Fibroblast of peridontal ligament (primary cell): ENCODE results near the gene KIF9.
"Not testable (repeated sequence)": the region's sequence is repeated elsewhere in the genome, so short reads cannot be mapped to it uniquely, and the experiment has no call there.

Experiments
- DNase-seq: peaks from one replicate; pipeline ENCODE4 v3.0.0-alpha.2; 2010; ENCODE audit errors: extremely low read depth

KIF9 gene

GRCh38 chr3:47251689-47252088 is 30.9 kb downstream of the KIF9 start:
- no peak for DNase-seq

GRCh38 chr3:47251085-47251484 is 31.5 kb downstream of the KIF9 start:
- DNase-seq: not testable (repeated sequence)

- DNase-seq: peak; percentile 39
Measured at GRCh38 chr3:47250309-47251060, 32.1 kb downstream of the KIF9 start.

- no peak for DNase-seq
Measured at GRCh38 chr3:47247131-47248064, 35.2 kb downstream of the KIF9 start.

- no peak for DNase-seq
Measured at GRCh38 chr3:47245271-47245670, 37.3 kb downstream of the KIF9 start.

- no peak for DNase-seq
Measured at GRCh38 chr3:47244531-47245100, 38.0 kb downstream of the KIF9 start.

GRCh38 chr3:47243419-47244147 is 39.0 kb downstream of the KIF9 start:
- DNase-seq: no peak

GRCh38 chr3:47239929-47240328 is 42.7 kb downstream of the KIF9 start:
- DNase-seq: no peak

GRCh38 chr3:47238017-47238416 is 44.6 kb downstream of the KIF9 start:
- no peak for DNase-seq

GRCh38 chr3:47228088-47228487 is 54.5 kb downstream of the KIF9 start:
- DNase-seq: no peak

GRCh38 chr3:47227678-47228077 is 54.9 kb downstream of the KIF9 start:
- DNase-seq: peak; percentile 21

GRCh38 chr3:47225310-47225906 is 57.2 kb downstream of the KIF9 start:
- peak; percentile 66 for DNase-seq

- no peak for DNase-seq
Measured at GRCh38 chr3:47223755-47224154, 58.8 kb downstream of the KIF9 start.

GRCh38 chr3:47221798-47222197 is 60.8 kb downstream of the KIF9 start:
- no peak for DNase-seq

- no peak for DNase-seq
Measured at GRCh38 chr3:47210863-47211405, 71.7 kb downstream of the KIF9 start.

- DNase-seq: not testable (repeated sequence)
Measured at GRCh38 chr3:47206022-47206421, 76.6 kb downstream of the KIF9 start.

- no peak for DNase-seq
Measured at GRCh38 chr3:47204875-47205274, 77.7 kb downstream of the KIF9 start.

- no peak for DNase-seq
Measured at GRCh38 chr3:47202542-47202941, 80.1 kb downstream of the KIF9 start.

- no peak for DNase-seq
Measured at GRCh38 chr3:47197287-47197686, 85.3 kb downstream of the KIF9 start.

GRCh38 chr3:47194994-47195393 is 87.6 kb downstream of the KIF9 start:
- no peak for DNase-seq
